Fibroblast of skin of left biceps (primary cell): ENCODE results near the gene DRAM1.
"Not testable (repeated sequence)": the region's sequence is repeated elsewhere in the genome, so short reads cannot be mapped to it uniquely, and the experiment has no call there.

ENCODE experiments used
- DNase-seq, 2 experiments: peaks; one replicate each; pipeline ENCODE4 v3.0.0-alpha.2; 2013; ENCODE audit warnings: low read depth in 2 of 2

Gene DRAM1

DNA sequence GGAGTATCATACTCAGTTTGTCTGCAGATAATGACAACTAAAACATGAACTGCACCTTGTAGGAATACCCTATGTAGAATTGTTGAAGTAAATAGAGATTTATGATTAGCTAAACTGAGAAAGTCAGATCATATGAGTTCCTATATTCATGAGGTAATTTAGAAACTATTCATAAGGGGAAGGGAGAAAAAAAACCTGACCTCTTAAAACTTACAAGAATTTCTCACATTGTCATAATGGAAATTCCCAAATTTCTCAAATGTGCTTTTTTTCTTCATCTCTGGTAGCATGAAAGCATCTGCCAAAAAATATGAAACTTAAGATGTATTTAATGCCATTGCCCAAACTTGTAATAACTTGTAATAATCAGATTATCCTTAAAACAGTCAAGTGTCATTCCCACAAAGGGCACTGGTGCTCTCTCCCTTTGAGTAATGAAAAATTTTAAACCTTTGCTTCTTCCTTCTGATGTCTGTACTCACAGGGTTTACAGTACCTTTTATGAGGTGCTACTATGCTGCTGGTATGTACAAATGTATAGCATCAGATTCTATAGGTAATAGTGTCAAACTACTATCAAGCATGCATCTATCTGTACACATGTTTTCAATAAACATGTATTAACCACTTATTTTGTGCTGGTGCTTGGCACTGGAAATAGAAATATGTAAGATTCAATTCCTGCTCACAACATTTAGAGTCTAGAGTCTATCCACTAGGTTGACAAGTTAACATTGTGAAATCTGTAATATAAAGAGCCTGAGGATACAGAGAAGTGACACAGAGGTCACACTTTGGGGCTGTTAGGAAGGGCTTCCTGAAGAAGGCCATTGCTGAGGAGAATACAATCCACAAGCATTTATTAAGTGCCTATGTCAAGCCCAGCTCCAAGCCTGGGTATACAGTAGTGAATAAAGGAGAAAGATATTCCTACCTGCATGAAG lies 17.4 kb upstream of the DRAM1 start:
- peak; percentile 24 to 31 for DNase-seq

DNA sequence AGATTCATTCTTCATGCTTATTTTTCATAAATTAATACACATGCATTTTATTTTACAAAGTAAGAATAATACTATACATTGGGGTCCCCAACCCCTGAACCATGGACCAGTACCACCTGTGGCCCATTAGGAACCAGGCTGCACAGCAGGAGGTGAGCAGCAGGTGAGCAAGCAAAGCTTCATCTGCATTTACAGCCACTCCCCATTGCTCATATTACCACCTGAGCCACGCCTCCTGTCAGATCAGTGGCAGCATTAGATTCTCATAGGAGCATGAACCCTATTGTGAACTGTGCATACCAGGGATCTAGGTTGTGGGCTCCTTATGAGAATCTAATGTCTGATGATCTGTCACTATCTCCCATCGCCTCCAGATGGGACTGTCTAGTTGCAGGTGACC lies 15.7 kb upstream of the DRAM1 start:
- DNase-seq: not testable (repeated sequence)

DNA sequence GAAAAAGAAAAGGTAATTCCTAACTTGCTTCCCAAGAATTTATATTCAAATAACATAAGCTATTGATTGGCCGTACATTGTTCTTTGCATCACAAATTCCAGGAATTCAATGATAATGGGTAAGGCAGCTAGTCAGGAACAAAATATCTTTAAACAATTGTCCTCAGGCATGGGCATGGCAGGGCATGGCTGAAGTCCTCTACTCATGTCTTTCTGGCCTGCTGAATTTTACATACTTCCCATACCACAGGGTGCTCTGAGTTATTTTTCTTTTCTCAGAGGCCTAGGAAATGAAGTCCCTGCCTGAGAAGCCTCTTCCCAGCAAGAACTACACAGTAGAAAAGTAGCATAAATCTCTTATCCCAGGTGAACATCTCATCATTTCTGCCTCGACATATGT lies 15.1 kb upstream of the DRAM1 start:
- DNase-seq: no peak

DNA sequence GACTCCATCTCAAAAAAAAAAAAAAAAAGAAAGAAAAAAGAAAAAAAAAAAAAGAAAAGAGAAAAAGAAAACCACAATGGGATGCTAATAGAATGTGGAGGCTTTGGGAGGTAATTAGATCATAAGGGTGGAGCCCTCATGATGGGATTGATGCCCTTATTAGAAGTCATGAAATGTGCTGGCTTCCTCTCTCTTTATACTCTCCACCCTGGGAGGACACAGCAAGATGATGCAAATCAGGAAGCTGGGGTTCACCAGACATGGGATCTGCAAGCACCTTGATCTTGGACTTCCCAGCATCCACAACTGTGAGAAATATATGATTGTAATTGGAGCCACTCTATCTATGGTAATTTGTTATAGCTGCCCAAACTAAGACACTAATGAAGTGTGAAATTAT lies 13.4 kb upstream of the DRAM1 start:
- no peak for DNase-seq

DNA sequence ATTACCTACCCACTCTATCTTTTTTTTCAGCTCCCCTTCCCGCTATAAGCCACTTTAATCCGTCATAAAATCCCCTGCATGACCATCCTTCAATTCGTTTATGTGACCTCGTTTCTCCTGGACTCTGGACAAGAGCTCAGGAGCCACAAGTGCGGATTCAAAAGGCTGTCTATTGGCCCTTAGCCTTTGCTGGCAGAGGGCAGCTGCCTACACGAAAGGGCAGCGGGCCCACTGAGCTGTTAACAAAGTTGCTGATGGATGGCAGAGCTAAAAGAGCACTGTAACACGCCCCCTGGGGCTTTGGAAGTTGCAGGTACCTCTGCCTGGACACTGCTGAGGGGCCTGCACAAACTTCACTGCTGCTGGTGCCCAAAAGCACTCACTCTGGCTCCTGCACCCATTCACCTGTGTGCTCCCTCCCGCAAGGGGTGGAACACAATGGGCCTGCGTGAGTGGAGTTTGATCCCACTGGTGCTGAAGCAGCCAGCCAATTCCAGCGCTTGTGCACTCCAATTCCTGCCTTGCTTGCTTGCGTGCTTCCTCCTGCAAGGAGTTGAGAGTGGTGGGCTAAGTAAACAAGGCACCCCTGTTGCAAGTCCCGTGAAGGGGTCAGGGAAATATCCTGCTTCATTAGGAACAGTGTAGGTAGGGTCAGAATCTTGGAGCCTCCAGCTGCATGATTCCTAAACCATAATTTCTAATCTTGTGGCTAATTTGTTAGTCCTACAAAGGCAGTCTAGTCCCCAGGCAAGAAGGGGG lies 10.6 kb upstream of the DRAM1 start:
- no peak for DNase-seq

DNA sequence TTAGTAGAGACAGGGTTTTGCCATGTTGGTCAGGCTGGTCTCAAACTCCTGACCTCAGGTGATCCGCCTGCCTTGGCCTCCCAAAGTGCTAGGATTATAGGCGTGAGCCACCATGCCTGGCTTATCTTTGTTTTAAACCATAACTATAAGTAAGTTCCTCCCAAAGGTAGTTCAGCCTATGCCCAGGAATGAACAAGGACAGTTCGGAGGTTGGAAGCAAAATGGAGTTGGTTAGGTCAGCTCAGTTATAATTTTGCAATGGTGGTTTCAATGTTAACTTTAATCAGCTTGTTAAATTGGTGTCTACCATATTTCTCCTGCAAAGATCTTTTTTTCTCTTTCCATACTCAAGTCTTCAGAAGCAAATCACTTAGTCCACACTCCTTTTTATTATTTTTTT lies 9.8 kb upstream of the DRAM1 start:
- not testable (repeated sequence) for DNase-seq

DNA sequence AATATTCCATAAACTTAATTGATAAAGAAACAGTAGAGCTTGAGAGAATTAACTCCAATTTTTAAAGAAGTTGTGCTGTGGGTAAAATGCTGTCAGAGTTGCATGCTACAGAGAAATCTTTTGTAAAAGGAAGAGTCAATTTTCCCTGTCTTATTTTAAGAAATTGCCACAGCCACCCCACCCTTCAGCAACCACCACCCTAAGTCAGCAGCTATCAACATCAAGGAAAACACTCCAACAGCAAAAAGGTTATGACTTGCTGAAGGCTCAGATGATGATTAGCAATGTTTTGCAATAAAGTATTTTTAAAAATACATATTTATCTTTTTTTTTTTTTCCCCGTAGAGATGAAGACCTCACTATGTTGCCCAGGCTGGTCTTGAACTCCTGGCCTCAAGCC lies 6.5 kb upstream of the DRAM1 start:
- no peak for DNase-seq

DNA sequence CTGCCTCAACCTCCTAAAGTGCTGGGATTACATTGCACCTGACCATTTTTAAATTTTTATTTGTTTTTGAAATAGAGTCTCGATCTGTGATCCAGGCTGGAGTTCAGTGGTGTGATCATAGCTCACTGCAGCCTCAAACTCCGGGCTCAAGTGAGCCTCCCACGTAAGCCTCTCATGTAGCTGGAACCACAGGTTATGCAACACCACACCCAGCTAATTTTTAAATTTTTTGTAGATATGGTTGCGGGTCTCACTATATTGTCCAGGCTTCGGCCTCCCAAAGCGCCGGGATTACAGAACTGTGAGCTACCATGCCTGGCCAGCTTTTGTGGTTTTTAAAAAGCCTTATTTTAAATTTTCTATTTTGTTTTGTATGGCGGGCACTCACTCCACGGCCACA lies 2.2 kb upstream of the DRAM1 start:
- no peak for DNase-seq

DNA sequence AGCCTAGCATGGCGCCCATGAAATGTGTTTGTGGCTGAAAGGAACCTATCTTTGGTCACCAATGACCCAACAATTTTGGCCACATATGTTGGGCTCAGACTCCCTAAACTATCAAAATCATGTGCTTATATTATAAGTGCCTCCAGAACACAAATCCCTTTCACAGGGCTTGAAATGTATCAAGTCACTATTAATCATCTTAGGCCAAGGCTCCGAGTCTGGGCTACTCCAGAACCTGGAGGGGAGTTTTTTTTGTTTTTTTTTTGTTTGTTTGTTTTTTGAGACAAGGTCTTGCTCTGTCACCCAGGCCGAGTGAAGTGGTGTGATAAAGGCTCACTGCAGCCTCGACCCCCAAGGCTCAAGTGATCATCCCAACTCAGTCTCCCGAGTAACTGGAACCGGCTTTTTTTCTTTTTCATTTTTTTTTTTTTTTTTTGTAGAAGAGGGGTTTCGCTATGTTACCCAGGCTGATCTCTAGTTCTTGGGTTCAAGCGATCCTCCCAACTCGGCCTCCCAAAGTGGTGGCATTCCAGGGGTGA lies 989 bp upstream of the DRAM1 start:
- no peak for DNase-seq

DNA sequence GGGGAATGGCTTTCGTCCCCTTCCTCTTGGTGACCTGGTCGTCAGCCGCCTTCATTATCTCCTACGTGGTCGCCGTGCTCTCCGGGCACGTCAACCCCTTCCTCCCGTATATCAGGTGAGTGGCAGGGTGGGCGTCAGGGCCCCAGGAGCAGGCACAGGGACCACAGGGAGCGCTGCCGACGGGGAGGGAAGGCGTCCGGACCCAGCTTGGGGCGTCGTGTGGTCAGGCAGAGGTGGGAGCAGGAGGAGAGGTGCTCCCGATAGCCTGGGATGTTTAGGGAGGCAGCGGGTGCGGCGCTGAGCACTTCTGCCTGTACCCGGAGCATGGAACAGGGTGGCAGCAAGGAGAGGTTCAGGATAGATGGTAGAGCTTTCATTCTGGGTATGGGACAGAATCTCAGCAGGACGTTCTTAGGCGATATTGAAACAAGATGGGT lies 444 bp downstream of the DRAM1 start:
- DNase-seq: no peak

DNA sequence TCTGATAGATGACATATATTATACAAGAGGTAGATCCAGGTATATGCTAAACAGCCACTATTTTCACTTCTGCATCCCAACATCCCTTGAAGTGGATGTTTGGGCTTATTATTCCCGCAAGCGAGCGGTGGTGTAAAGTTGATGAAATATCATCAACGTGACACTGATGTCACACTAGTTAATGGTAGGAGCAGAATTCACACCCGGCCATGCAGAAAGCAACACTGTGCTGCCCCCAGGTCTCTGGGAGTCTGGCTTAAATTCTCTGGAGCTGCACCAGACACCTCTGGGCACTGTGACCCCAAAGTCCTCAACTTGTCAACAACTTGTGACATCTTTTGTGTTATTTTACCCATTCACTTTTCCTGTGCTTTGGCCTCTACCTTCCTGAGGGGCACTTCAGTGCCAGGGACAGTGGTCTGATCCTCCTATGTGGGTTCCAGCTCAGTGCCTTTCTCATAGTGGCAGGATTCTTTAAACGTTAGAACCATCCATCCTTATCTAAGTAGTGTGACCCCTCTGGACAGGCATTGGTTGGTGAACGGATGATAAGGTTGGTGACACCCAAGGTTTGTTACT lies 952 bp downstream of the DRAM1 start:
- DNase-seq: no peak

DNA sequence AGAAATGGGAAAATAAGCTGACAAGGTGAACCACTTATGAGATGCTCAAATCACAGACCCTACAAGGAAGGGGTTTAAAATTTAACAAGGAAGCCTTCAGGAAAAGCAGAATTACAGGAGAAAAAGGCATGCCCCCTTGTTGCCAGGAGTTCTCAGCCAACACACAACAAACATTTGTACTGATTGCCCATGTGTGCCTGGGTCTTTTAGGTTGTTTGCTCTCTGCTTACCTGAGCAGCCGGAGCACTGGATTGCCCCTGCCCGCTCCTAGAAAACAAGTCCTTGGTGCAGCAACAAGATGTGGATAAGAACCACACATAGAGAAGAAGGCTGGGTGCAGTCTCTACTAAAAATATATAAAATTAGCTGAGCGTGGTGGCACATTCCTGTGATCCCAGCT lies 3.4 kb downstream of the DRAM1 start:
- no peak for DNase-seq

DNA sequence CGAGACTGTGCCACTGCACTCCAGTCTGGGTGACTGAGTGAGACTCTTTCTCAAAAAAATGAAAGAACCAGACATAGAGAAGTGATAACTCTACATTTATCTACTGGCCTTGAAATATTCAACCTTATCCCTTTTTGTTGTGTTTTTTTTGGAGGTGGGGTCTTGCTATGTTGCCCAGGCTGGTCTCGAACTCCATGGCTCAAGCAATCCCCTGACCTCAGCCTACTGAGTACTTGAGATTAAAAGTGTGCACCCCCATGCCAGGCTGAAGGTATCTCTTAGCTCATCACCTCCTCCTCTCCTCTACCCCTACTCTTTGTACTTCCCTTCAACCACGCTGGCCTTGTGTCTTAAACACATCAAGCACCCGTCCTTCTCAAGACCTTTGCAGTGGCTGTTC lies 3.8 kb downstream of the DRAM1 start:
- DNase-seq: no peak

DNA sequence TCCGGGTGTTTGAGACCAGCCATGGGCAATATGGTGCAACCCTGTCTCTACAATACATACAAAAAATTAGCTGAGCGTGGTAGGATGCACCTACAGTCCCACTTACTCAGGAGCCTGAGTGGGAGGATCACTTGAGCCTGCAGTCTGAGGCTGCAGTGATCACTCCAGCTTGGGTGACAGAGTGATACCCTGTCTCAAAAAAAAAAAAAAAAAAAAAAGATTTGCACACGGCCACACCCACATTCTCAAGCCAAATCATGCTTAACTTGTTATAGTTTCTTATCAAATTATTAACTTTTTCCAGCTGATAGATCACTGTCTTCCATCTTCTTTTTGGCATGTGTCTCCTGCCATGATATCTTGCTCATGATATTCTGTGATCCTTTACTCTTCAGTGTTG lies 6.8 kb downstream of the DRAM1 start:
- DNase-seq: no peak

DNA sequence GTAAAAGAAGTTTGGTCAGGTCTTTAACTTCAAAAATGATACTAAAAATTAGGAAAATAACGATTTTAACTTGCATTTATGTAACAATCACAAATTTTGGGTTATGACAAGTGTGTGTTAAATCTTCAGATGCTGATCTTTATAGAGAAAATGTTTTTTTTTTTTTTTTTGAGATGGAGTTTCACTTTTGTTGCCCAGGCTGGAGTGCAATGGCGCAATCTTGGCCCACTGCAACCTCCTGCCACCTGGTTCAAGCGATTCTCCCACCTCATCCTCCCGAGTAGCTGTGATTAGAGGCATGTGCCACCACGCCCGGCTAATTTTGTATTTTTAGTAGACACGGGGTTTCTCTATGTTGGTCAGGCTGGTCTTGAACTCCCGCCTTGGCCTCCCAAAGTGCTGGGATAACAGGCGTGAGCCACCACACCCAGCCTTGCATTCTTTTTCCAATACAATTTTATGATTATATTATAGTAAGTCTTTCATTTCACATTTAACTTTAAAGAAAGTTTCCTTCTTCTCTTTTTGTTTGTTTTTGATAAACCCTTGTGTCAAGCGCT lies 7.5 kb downstream of the DRAM1 start:
- DNase-seq: not testable (repeated sequence)

DNA sequence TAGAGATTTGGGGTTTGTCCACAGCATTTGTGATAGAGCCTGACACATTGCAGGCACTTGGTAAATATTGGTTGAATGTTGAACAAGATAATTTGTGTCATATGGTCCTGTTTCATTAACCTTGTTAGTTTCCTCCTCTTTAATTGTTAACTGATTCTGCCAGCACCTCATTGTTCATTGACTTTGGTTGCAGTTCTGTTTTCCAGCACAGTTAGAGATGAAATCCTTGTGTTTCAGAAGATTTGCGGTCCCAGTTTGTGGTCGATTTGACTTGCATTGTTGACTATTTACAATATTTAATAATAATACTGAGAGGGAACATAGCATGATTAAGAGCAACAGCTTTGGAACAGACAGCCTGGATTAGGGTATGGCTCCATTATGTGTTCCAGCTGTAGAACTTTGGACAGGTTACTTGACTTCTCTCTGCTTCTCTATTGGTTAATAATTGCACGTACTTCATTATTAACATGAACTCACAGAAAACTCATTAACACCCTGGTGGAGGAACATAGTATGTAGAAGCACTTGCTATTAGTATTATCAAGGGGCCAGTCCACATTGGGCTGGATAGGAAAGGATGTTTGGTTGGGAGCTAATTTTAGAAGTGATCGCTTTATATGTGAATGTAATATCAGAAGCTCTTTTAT lies 8.7 kb downstream of the DRAM1 start:
- DNase-seq: no peak

DNA sequence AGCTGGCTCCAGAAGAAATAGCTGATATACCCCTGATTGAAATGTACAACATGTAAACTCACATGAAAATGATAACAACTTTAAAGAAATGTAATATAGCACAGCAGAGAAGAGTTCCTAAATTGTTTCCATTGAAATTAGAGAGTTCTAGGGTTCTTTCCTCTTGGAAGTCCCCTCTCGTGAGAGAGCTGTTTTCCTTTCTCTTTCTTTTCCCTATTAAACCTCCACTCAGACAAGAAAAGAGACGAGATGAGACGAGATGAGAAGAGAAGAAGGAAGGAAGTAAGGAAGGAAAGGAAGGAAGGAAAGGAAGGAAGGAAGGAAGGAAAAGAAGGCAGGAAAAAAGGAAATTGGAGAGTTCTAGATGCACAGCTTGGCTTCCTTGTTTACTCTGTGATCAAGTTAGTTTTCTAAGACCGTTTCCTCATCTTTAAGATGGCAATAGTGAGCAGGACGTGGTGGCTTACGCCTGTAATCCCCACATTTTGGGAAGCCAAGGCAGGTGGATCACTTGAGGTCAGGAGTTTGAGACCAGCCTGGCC lies 11.9 kb downstream of the DRAM1 start:
- DNase-seq: no peak

DNA sequence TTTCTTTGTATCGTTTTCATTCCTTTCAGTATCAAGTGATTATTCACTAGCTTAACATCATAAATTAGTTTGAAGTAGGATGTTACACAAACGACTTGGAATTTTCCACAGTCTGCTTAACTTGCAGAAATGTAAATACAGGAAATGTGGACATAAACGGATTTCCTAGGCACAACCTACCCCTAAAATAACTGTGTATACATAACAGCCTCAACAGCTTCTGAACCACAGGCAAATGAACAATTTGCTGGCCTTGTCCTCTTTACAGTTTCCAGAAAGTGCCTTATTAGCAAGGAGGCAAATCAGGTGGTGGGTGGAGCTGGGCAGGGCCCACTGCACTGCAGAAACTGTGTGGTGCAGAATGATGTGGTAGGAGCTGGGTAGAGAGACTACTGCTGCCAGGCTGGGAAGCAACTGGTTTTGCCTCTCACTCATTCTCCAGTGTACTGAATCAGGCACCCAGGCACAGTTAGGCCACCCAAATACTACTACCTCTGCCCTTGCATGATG lies 14.1 kb downstream of the DRAM1 start:
- peak; percentile 51 to 54 for DNase-seq

DNA sequence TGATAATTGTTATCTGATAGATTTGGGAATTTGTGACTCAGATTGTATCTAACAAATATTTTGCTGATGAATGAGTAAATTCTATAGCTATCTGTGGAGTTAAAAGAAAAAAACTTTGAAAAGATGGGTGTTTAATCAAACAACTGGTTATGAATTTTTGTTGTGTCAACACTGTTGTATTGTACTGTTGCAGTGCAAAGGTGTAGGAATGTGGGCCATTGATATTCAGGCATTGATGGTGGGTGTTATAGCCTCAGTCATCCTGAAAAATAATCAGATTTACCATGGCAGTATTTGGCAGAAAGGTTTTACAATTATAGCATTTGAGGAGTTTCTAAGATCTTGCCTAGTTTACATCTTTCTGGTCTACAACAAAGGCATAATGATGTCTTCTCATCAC lies 15.4 kb downstream of the DRAM1 start:
- DNase-seq: no peak

DNA sequence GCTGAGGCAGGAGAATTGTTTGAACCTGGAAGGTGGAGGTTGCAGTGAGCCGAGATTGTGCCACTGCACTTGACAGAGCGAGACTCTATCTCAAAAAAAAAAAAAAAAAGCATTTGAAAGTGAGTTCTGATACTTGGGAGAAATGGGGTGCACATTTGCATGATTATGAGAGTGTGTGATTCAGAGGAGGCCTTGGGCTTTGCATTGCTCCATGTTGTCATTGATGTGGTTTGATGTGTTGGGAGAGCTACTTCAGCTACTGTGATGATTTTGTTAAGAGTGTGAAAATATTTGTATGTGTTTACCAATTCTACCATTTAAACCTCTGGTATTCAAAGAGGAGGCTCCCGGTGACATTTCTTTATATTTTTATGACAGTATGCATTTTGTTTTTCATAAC lies 24.4 kb downstream of the DRAM1 start:
- DNase-seq: no peak

DNA sequence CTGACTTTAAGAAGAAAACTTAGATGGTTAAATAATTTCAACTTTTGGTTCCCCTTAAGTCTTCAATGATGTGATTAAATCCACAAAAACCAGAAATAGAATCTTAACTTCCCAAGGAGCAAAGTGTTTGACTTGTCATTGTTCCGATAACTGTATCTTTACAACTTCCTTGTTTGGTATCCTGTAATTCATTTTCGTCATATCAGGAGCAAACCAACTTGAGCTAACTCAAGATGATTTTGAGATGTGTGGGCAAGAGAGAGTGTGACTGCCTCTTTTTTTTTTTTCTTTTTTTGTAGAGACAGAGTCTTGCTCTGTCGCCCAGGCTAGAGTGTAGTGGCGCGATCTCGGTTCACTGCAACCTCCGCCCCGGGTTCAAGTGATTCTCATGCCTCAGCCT lies 25.3 kb downstream of the DRAM1 start:
- DNase-seq: no peak
